ENCODE results near the gene CYS1.

The CYS1 gene

DNA sequence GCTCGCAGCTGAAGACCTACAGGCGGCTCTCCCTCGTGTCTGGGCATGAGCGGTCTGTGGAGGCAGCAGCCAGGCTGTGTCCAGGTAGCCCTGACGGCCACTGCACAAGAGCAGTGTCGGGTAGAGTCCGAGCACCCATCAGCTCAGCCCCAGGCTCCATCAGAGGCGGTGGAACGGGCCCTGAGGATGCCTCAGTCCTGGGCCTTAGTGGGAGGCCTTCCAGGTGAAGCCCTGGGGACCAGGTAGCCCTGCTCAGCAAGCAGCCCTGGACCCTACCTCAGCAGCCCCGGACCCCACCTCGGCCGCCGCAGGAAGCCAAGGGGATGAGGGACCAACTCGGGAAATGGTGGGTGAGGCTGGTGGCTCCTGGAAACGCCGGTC is 58.2 kb downstream of the CYS1 start:
- H3K27me3 ChIP-seq, result no peaks in the 10 kb centered on the region
- no peaks in the 10 kb centered on the region for H3K9me3 ChIP-seq
- no peak overlapping the region for H3K4me3 ChIP-seq (ENCODE audit: low read depth, low read length)
- no peaks in the 10 kb centered on the region for H3K36me3 ChIP-seq
- no peaks in the 10 kb centered on the region for H3K4me1 ChIP-seq
- TF ChIP-seq, protein P1, sequence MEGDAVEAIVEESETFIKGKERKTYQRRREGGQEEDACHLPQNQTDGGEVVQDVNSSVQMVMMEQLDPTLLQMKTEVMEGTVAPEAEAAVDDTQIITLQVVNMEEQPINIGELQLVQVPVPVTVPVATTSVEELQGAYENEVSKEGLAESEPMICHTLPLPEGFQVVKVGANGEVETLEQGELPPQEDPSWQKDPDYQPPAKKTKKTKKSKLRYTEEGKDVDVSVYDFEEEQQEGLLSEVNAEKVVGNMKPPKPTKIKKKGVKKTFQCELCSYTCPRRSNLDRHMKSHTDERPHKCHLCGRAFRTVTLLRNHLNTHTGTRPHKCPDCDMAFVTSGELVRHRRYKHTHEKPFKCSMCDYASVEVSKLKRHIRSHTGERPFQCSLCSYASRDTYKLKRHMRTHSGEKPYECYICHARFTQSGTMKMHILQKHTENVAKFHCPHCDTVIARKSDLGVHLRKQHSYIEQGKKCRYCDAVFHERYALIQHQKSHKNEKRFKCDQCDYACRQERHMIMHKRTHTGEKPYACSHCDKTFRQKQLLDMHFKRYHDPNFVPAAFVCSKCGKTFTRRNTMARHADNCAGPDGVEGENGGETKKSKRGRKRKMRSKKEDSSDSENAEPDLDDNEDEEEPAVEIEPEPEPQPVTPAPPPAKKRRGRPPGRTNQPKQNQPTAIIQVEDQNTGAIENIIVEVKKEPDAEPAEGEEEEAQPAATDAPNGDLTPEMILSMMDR (IDR thresholded peaks at IDR 0.05; ENCODE audit: low read depth, low read length), result no peak
- DNase-seq, result no peak

DNA sequence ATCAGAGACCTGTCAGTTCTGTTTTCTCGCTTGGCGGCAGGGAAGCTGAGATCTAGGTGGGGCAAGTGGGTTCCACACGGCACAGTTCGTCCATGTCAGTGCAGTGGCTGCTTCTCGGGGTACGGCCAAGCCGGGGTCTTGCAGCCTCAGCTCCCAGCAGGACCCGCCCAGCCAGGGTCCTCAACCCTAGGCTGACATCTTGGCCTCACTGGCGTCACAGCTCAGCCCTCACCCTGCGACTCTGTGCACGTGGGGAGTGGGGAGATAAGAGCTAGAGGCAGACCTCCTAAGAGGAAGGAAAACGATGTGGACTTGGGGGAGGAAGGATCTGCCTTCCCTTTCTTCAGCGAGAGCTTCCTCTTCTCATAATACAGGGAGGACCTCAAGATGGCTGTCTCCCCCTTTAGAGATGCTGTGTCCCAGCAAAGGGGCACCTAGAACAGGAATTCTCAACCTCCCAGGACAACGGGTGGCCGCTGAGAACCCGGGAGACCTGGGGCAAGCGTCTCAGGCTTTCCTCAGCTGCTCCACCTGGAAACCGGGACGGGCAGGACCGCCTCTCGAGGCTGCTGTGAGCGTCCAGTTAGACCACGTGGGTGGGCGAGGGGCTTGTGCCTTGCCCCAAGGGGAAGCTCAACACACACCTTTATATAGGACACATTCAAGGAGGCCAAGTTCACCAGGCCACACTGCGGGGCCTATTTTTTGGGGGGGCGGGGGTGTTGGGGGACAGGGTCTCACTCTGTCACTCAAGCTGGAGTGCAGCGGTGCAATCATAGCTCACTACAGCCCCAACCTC is 60.4 kb downstream of the CYS1 start:
- no peak for DNase-seq
- H3K36me3 ChIP-seq, result no peaks in the 10 kb centered on the region
- TF ChIP-seq, protein P1 (IDR thresholded peaks at IDR 0.05; ENCODE audit: low read depth, low read length), result no peak
- H3K4me3 ChIP-seq (ENCODE audit: low read depth, low read length), result no peak overlapping the region
- H3K4me1 ChIP-seq, result no peaks in the 10 kb centered on the region
- H3K27me3 ChIP-seq, result no peaks in the 10 kb centered on the region
- H3K9me3 ChIP-seq, result no peaks in the 10 kb centered on the region

DNA sequence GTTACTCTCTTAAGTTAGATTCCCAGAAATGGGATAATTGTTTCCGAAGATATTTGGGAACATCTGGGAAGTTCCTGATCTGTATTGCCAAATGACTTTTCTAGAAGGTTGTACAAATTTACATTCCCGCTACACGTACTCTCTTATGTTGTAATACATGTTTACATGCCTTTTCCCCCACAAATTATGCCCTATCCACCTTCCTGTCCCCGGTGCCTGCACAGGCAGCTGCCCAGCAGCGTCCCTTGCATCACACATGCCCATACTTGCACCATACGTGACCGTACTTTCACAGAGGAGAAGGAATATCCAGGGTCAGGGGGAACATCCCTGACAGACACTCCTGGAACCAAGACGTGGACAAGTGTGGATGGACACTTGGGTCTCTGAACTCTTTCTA is 61.0 kb downstream of the CYS1 start:
- Histone ChIP-seq H3K36me3 (no peaks in the 10 kb centered on the region), H3K4me1 (no peaks in the 10 kb centered on the region), H3K9me3 (no peaks in the 10 kb centered on the region), H3K4me3 (ENCODE audit: low read depth, low read length) (no peak overlapping the region), H3K27me3 (no peaks in the 10 kb centered on the region)
- TF ChIP-seq, protein P1 (IDR thresholded peaks at IDR 0.05; ENCODE audit: low read depth, low read length), result no peak
- no peak for DNase-seq

DNA sequence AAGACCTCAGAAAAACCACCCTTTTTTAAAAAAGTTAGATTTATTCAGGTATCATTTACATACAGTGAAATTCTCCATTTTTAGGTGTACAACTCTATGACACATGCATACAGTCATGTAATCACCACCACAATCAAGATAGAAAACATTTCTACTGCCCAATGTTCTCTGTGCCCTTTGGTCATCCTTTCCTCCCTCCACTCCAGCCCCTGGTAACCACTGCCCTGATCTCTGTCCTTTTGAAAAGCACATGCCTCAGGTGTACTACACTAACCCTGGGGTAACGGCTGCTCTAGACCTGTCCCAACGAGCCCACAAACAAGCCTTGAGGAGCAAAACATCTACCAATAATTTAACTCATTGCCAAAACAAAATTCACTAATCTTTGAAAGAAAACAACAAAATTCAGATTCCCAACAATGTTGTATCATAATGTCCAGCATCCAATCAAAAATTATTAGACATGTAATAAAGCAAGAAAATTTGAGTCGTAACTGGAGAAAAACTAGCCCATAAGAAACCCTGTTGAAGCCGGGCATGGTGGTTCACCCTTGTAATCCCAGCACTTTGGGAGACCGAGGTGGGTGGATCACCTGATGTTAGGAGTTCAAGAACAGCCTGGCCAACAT is 62.8 kb downstream of the CYS1 start:
- TF ChIP-seq, protein P1 (IDR thresholded peaks at IDR 0.05; ENCODE audit: low read depth, low read length), result no peak

DNA sequence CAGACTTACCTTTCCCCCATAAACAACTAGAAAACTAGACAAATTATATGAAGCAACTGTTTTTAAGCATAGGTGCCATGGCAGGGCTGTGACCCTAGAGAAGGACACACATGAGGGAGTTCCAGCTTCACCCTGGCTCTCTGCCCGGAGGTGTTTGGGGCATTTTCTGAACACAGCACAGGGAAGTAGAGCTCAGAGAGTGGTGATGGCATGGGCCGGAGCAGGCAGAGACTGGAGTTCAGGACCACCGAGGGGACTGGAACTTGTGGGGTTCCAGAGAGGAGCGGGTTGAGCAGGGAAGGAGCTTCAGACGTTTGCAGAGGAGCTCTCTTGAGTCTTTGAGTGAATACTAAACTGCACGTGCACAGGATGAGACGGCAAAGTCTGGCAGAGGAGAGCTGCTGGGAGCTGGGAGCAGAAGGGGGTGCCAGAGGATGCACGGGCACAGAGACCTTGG is 63.4 kb downstream of the CYS1 start:
- DNase-seq, result no peak
- Histone ChIP-seq H3K36me3 (no peaks in the 10 kb centered on the region), H3K4me3 (ENCODE audit: low read depth, low read length) (no peak overlapping the region), H3K27me3 (no peaks in the 10 kb centered on the region), H3K9me3 (no peaks in the 10 kb centered on the region), H3K4me1 (no peaks in the 10 kb centered on the region)
- TF ChIP-seq, protein P1 (IDR thresholded peaks at IDR 0.05; ENCODE audit: low read depth, low read length), result no peak

More for the DNA sequence above, 62.8 kb downstream of the CYS1 start:
- Histone ChIP-seq H3K9me3 (no peaks in the 10 kb centered on the region), H3K4me3 (ENCODE audit: low read depth, low read length) (no peak overlapping the region), H3K27me3 (no peaks in the 10 kb centered on the region), H3K36me3 (no peaks in the 10 kb centered on the region), H3K4me1 (no peaks in the 10 kb centered on the region)
- DNase-seq, result no peak

All from BE2C (cell line).